H9 (cell line): ENCODE results near the gene ROCK2. TPM values are rescaled to one million over a fixed set of nuclear protein-coding genes. Genes with fewer than 3 reads are reported as not detected.

ENCODE experiments used
- DNase-seq: peaks from one replicate; pipeline ENCODE4 v3.0.0-alpha.2; 2017
- H2AFZ ChIP-seq: one replicate; pipeline ENCODE4 v1.6.1; 2013; ENCODE audit warnings: mild to moderate bottlenecking, low read length, control low read depth, moderate library complexity
- H2AK5ac ChIP-seq: 2 replicates; pipeline ENCODE4 v1.6.1; 2013; ENCODE audit warnings: low read length, control low read depth, mixed read lengths; ENCODE audit not compliant: insufficient read length
- H2BK120ac ChIP-seq: one replicate; pipeline ENCODE4 v1.6.1; 2013; ENCODE audit warnings: low read depth, mild to moderate bottlenecking, low read length, control low read depth, inconsistent platforms; ENCODE audit not compliant: poor library complexity, severe bottlenecking
- H2BK12ac ChIP-seq: 2 replicates; pipeline ENCODE4 v1.6.1; 2013; ENCODE audit warnings: low read length, control low read depth, mixed read lengths, low read depth; ENCODE audit not compliant: insufficient read length
- H2BK15ac ChIP-seq: 2 replicates; pipeline ENCODE4 v1.6.1; 2013; ENCODE audit warnings: low read depth, low read length, control low read depth
- H2BK20ac ChIP-seq: one replicate; pipeline ENCODE4 v1.6.1; 2013; ENCODE audit warnings: low read depth, mild to moderate bottlenecking, low read length, control low read depth, inconsistent platforms; ENCODE audit not compliant: poor library complexity, severe bottlenecking
- H2BK5ac ChIP-seq: 2 replicates; pipeline ENCODE4 v1.6.1; 2013; ENCODE audit warnings: low read length, control low read depth, mixed read lengths; ENCODE audit not compliant: insufficient read length
- H3K14ac ChIP-seq: 2 replicates; pipeline ENCODE4 v1.6.1; 2013; ENCODE audit warnings: low read length, control low read depth; ENCODE audit not compliant: insufficient read depth
- H3K18ac ChIP-seq: 2 replicates; pipeline ENCODE4 v1.6.1; 2013; ENCODE audit warnings: low read depth, mild to moderate bottlenecking, mixed read lengths, low read length, control low read depth; ENCODE audit not compliant: insufficient read length
- H3K23ac ChIP-seq: 2 replicates; pipeline ENCODE4 v1.6.1; 2013; ENCODE audit warnings: low read length, control low read depth, mixed read lengths, low read depth; ENCODE audit not compliant: insufficient read length
- H3K23me2 ChIP-seq: 2 replicates; pipeline ENCODE4 v1.6.1; 2013; ENCODE audit warnings: low read depth, mild to moderate bottlenecking, mixed read lengths, low read length, control low read depth; ENCODE audit not compliant: insufficient read length, poor library complexity, severe bottlenecking
- H3K27ac ChIP-seq: 2 replicates; pipeline ENCODE4 v1.5.1; 2013; ENCODE audit warnings: low read length, control low read depth, mixed read lengths, low read depth; ENCODE audit not compliant: insufficient read length
- H3K27me3 ChIP-seq: 2 replicates; pipeline ENCODE4 v1.6.1; 2013; ENCODE audit warnings: low read length, control low read depth, inconsistent platforms; ENCODE audit not compliant: insufficient read depth
- H3K4ac ChIP-seq: 2 replicates; pipeline ENCODE4 v1.6.1; 2013; ENCODE audit warnings: low read depth, mild to moderate bottlenecking, control low read depth, inconsistent platforms, low read length, moderate library complexity
- H3K4me1 ChIP-seq: 2 replicates; pipeline ENCODE4 v1.6.1; 2013; ENCODE audit warnings: low read length, control low read depth, inconsistent platforms; ENCODE audit not compliant: insufficient read depth
- H3K4me2 ChIP-seq: 2 replicates; pipeline ENCODE4 v1.6.1; 2013; ENCODE audit warnings: low read length, control low read depth, mixed read lengths; ENCODE audit not compliant: insufficient read length, insufficient read depth
- H3K56ac ChIP-seq: 2 replicates; pipeline ENCODE4 v1.6.1; 2013; ENCODE audit warnings: low read depth, mild to moderate bottlenecking, mixed read lengths, low read length, control low read depth; ENCODE audit not compliant: insufficient read length
- H3K79me1 ChIP-seq: 2 replicates; pipeline ENCODE4 v1.6.1; 2013; ENCODE audit warnings: low read depth, mild to moderate bottlenecking, moderate library complexity, low read length, control low read depth, inconsistent platforms; ENCODE audit not compliant: insufficient read depth, poor library complexity, severe bottlenecking
- H3K79me2 ChIP-seq: 2 replicates; pipeline ENCODE4 v1.6.1; 2013; ENCODE audit warnings: low read length, control low read depth, inconsistent platforms; ENCODE audit not compliant: insufficient read depth
- H3K9ac ChIP-seq: 2 replicates; pipeline ENCODE4 v1.6.1; 2013; ENCODE audit warnings: low read length, control low read depth, mixed read lengths; ENCODE audit not compliant: insufficient read length; ENCODE audit errors: extremely low read depth
- H3K9me3 ChIP-seq: one replicate; pipeline ENCODE4 v1.6.1; 2013; ENCODE audit warnings: low read depth, low read length, inconsistent platforms; ENCODE audit not compliant: control insufficient read depth
- H3T11ph ChIP-seq: one replicate; pipeline ENCODE4 v1.6.1; 2013; ENCODE audit warnings: mild to moderate bottlenecking, low read length, control low read depth, inconsistent platforms
- H4K20me1 ChIP-seq: one replicate; pipeline ENCODE4 v1.6.1; 2013; ENCODE audit not compliant: control insufficient read depth, insufficient read length, insufficient read depth
- H4K5ac ChIP-seq: 2 replicates; pipeline ENCODE4 v1.6.1; 2013; ENCODE audit warnings: low read depth, mild to moderate bottlenecking, mixed read lengths, low read length, control low read depth; ENCODE audit not compliant: insufficient read length
- H4K8ac ChIP-seq: replicated peaks from 2 replicates; pipeline ENCODE4 v1.6.1; 2013; ENCODE audit warnings: low read length, control low read depth, mixed read lengths, low read depth; ENCODE audit not compliant: insufficient read length
- H4K91ac ChIP-seq: 2 replicates; pipeline ENCODE4 v1.6.1; 2013; ENCODE audit warnings: low read depth, mild to moderate bottlenecking, moderate library complexity, mixed read lengths, low read length, control low read depth; ENCODE audit not compliant: insufficient read length
- H3K27ac Mint-ChIP-seq, 3 experiments: 2 replicates in 2 of 3; 3 replicates in 1 of 3; pipeline ENCODE4 v1.8.0; 2020 to 2021; ENCODE audit warnings: mixed read lengths in 3 of 3, mild to moderate bottlenecking in 1 of 3, moderate library complexity in 1 of 3
- H3K27me3 Mint-ChIP-seq: 2 replicates; pipeline ENCODE4 v1.8.0; 2021; ENCODE audit warnings: low read depth, mild to moderate bottlenecking, moderate library complexity, mixed read lengths
- H3K36me3 Mint-ChIP-seq, 3 experiments: 2 replicates in 2 of 3; 3 replicates in 1 of 3; pipeline ENCODE4 v1.8.0; 2020 to 2021; ENCODE audit warnings: low read depth in 3 of 3, mixed read lengths in 3 of 3; ENCODE audit not compliant: insufficient read depth in 1 of 3
- H3K4me1 Mint-ChIP-seq, 2 experiments: 2 replicates each; pipeline ENCODE4 v1.8.0; 2020; ENCODE audit warnings: mixed read lengths in 2 of 2
- H3K4me3 Mint-ChIP-seq, 2 experiments: 2 replicates in 1 of 2; 3 replicates in 1 of 2; pipeline ENCODE4 v1.8.0; 2020 to 2021; ENCODE audit warnings: mild to moderate bottlenecking in 2 of 2, mixed read lengths in 2 of 2, moderate library complexity in 1 of 2
- H3K9me3 Mint-ChIP-seq, 2 experiments: 2 replicates in 1 of 2; 3 replicates in 1 of 2; pipeline ENCODE4 v1.8.0; 2020; ENCODE audit warnings: mild to moderate bottlenecking in 2 of 2, mixed read lengths in 2 of 2, moderate library complexity in 1 of 2
- WGBS: extraction: QIAGEN DNeasy Blood & Tissue Kit; methylation state at CpG from one replicate; pipeline ENCODE4 v1.1.7; 2013; ENCODE audit warnings: missing lambda C conversion rate, low lambda C conversion rate, mixed read lengths; ENCODE audit not compliant: insufficient read length; ENCODE audit errors: extremely low coverage; 5-methylcytosine and 5-hydroxymethylcytosine counted together
- total RNA-seq: library from RNA; stranded (reverse); gene quantifications from 2 replicates; pipeline ENCODE4 v1.2.1, GENCODE V29; 2021
- TF ChIP-seq, protein P1 (sequence below): fragments of 200-600 bp; sonication (generic); conservative IDR thresholded peaks from 3 replicates; pipeline ENCODE4 v1.8.0; 2021; ENCODE audit warnings: antibody characterized with exemption, mild to moderate bottlenecking

Gene ROCK2
- total RNA-seq, 1 experiment from 2014 or later = 33.2 TPM

DNA sequence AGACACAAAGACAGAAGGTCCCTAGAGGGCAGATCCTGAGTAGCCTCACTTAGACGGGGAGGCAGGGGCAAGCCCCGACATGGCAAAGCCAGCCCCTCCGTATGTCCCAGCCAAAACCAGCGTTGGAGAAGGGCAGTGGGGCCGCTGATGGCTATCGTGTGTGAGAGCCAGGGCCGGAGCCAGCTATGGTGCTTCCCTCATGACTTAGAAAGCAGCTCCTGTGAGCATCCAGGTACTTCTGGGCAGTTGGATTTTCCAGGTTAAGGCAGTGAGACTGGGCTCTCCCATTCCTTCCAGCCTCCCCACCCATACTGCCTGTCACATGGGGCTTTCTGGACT lies 31.2 kb upstream of the ROCK2 start:
- H3T11ph ChIP-seq = no peak overlapping the region
- no peak overlapping the region for H2BK5ac ChIP-seq
- no peak overlapping the region for H2AFZ ChIP-seq
- H3K27me3 ChIP-seq = no peaks in the 10 kb centered on the region
- no peak overlapping the region for H2AK5ac ChIP-seq
- Mint-ChIP-seq H3K4me1 (peaks cover 24 to 31% of the 10 kb centered on the region in 2 experiments), H3K36me3 (no peaks in the 10 kb centered on the region), H3K27ac (no peak overlapping the region), H3K9me3 (no peaks in the 10 kb centered on the region), H3K4me3 (no peak overlapping the region), H3K27me3 (no peaks in the 10 kb centered on the region; the same call in 1 of the 2 replicates)
- no peak overlapping the region for H3K4ac ChIP-seq
- H2BK12ac ChIP-seq = no peak overlapping the region
- no peak overlapping the region for H3K27ac ChIP-seq
- no peak overlapping the region for H2BK20ac ChIP-seq
- no peak overlapping the region for H4K91ac ChIP-seq
- no peaks in the 10 kb centered on the region for H3K79me1 ChIP-seq
- H3K18ac ChIP-seq = no peak overlapping the region
- H3K9me3 ChIP-seq = no peaks in the 10 kb centered on the region
- no CpG with 5 or more reads among the region's 7 CpGs for WGBS
- H3K14ac ChIP-seq = no peak overlapping the region
- no peak overlapping the region for H4K5ac ChIP-seq
- H4K8ac ChIP-seq = no peak overlapping the region
- H3K23me2 ChIP-seq = no peaks in the 10 kb centered on the region
- H2BK120ac ChIP-seq = no peak overlapping the region
- TF ChIP-seq, protein P1, sequence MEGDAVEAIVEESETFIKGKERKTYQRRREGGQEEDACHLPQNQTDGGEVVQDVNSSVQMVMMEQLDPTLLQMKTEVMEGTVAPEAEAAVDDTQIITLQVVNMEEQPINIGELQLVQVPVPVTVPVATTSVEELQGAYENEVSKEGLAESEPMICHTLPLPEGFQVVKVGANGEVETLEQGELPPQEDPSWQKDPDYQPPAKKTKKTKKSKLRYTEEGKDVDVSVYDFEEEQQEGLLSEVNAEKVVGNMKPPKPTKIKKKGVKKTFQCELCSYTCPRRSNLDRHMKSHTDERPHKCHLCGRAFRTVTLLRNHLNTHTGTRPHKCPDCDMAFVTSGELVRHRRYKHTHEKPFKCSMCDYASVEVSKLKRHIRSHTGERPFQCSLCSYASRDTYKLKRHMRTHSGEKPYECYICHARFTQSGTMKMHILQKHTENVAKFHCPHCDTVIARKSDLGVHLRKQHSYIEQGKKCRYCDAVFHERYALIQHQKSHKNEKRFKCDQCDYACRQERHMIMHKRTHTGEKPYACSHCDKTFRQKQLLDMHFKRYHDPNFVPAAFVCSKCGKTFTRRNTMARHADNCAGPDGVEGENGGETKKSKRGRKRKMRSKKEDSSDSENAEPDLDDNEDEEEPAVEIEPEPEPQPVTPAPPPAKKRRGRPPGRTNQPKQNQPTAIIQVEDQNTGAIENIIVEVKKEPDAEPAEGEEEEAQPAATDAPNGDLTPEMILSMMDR = no peak
- no peaks in the 10 kb centered on the region for H3K79me2 ChIP-seq
- no peak for DNase-seq
- H3K9ac ChIP-seq = no peak overlapping the region
- H3K4me2 ChIP-seq = no peak overlapping the region
- no peak overlapping the region for H3K56ac ChIP-seq
- peaks cover 4% of the 10 kb centered on the region; the same call in 1 of the 2 replicates for H3K4me1 ChIP-seq
- H4K20me1 ChIP-seq = no peaks in the 10 kb centered on the region
- H3K23ac ChIP-seq = no peak overlapping the region
- H2BK15ac ChIP-seq = no peak overlapping the region
